ENCODE results near the gene PTRH2. TPM values are rescaled to one million over a fixed set of nuclear protein-coding genes. Genes with fewer than 3 reads are reported as not detected.

The PTRH2 gene
- total RNA-seq, 4 donors from 2014 or later, result 12.9 to 35.3 (median 27.4) TPM

DNA sequence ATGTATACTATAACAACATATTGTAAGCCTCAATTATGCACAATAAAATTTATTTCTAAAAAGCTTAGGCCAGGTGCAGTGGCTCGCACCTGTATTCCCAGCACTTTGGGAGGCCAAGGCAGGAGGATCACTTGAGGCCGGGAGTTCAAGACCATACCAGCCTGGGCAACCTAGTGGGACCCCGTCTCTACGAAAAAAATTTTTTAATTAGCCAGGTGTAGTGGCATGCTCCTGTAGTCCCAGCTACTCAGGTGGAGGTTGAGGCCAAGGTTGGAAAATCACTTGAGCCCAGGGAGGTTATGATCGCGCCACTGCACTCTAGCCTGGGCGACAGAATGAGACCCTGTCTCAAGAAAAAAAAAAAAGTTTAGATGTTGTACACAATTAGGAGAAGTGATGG, 45.7 kb upstream of the PTRH2 start:
- DNase-seq (ENCODE audit: low spot score in 2 of 2), result no peak
- Histone ChIP-seq H3K36me3 (peaks cover 0 to 4% (median 0%) of the 10 kb centered on the region in 3 donors), H3K4me1 (peaks cover 0 to 46% (median 11%) of the 10 kb centered on the region in 4 donors), H3K4me3 (no peak overlapping the region), H3K27ac (peak overlapping the region in 2 of 4 donors; percentile 72 to 81), H3K9me3 (no peaks in the 10 kb centered on the region), H3K27me3 (no peaks in the 10 kb centered on the region)
- 79% methylated on average over 7 of the region's 7 CpGs for WGBS, 2 donors
- TF ChIP-seq, protein P1, sequence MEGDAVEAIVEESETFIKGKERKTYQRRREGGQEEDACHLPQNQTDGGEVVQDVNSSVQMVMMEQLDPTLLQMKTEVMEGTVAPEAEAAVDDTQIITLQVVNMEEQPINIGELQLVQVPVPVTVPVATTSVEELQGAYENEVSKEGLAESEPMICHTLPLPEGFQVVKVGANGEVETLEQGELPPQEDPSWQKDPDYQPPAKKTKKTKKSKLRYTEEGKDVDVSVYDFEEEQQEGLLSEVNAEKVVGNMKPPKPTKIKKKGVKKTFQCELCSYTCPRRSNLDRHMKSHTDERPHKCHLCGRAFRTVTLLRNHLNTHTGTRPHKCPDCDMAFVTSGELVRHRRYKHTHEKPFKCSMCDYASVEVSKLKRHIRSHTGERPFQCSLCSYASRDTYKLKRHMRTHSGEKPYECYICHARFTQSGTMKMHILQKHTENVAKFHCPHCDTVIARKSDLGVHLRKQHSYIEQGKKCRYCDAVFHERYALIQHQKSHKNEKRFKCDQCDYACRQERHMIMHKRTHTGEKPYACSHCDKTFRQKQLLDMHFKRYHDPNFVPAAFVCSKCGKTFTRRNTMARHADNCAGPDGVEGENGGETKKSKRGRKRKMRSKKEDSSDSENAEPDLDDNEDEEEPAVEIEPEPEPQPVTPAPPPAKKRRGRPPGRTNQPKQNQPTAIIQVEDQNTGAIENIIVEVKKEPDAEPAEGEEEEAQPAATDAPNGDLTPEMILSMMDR (IDR thresholded peaks at IDR 0.05), result no peak
- no peak for TF ChIP-seq POLR2A (IDR thresholded peaks at IDR 0.05)
- no peak for TF ChIP-seq EP300 (IDR thresholded peaks at IDR 0.05)

DNA sequence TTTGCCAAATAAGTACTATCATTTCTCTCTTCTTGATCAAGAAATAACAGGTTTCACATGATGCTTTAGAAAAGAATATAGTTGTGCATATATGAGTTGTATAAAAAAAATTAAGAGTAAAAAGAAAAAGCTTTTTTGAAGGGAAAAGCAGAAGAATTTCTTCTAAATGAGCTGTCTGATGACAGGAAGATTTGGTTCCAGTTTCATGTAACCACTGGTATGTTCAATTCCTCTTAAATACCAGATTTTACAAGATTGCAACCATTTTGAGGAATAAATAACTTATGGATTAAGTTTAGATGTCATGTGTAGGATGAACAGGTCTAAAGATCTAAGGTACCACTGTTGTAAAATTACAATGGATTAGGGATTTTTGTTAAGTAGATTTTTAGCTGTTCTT, 45.2 kb upstream of the PTRH2 start:
- TF ChIP-seq, protein P1 (IDR thresholded peaks at IDR 0.05), result no peak
- TF ChIP-seq EP300 (IDR thresholded peaks at IDR 0.05), result no peak
- no peak for TF ChIP-seq POLR2A (IDR thresholded peaks at IDR 0.05)
- Histone ChIP-seq H3K27ac (peak overlapping the region in 1 of 4 donors; percentile 72), H3K27me3 (no peaks in the 10 kb centered on the region), H3K36me3 (peaks cover 0 to 3% (median 0%) of the 10 kb centered on the region in 3 donors), H3K4me1 (peaks cover 0 to 46% (median 11%) of the 10 kb centered on the region in 4 donors), H3K4me3 (no peak overlapping the region), H3K9me3 (no peaks in the 10 kb centered on the region)
- DNase-seq (ENCODE audit: low spot score in 2 of 2), result no peak

DNA sequence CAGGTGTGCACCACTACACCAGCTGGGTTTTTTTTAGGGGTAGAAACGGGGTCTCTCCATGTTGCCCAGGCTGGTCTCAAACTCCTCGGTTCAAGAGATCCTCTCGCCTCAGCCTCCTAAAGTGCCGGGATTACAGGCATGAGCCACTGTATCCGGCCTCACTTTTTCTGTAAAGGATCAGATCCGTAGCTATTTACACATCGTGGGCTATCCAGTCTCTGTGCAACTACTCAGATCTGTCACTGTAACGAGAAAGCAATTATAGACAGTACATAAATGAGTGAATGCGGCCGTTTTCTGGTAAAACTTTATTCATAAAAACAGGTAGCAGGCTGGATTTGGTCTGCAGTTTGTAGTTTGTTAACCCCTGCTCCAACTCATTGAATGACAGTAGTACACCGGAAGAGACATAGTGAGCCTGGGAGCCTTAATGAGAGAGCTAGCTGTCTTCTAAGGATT, 44.8 kb upstream of the PTRH2 start:
- 90 to 91% methylated on average over 11 of the region's 11 CpGs for WGBS, 2 donors
- H3K27me3 ChIP-seq, result no peaks in the 10 kb centered on the region

DNA sequence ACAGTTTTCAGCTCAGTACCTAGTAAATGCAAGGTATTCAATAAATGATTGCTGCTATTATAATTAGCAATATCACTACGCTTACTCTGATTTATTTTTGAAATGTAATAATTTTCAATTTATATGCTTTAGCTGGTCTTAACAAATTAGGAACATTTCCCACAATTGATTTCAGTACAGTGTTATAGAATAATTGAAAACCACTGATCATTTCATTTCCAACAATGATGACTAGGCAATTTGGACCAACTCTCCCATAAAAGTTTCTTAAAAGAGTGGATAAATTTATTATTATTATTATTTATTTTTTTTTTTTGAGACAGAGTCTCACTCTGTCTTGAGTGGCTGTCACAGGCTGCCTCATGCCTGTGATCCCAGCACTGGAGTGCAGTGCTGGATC, 41.4 kb upstream of the PTRH2 start:
- no peak for DNase-seq (ENCODE audit: low spot score in 2 of 2)
- WGBS, 2 donors, result 98 to 100% methylated on average over 1 of the region's 1 CpG
- TF ChIP-seq, protein P1 (IDR thresholded peaks at IDR 0.05), result no peak
- TF ChIP-seq POLR2A (IDR thresholded peaks at IDR 0.05), result no peak
- TF ChIP-seq EP300 (IDR thresholded peaks at IDR 0.05), result no peak

More for the DNA sequence above, 44.8 kb upstream of the PTRH2 start:
- Histone ChIP-seq H3K4me3 (no peak overlapping the region), H3K36me3 (peaks cover 0 to 3% (median 0%) of the 10 kb centered on the region in 3 donors), H3K27ac (no peak overlapping the region), H3K4me1 (peaks cover 0 to 46% (median 11%) of the 10 kb centered on the region in 4 donors), H3K9me3 (no peaks in the 10 kb centered on the region)
- no peak for DNase-seq (ENCODE audit: low spot score in 2 of 2)
- TF ChIP-seq, protein P1 (IDR thresholded peaks at IDR 0.05), result no peak
- TF ChIP-seq EP300 (IDR thresholded peaks at IDR 0.05) (no peak), POLR2A (IDR thresholded peaks at IDR 0.05) (no peak)

DNA sequence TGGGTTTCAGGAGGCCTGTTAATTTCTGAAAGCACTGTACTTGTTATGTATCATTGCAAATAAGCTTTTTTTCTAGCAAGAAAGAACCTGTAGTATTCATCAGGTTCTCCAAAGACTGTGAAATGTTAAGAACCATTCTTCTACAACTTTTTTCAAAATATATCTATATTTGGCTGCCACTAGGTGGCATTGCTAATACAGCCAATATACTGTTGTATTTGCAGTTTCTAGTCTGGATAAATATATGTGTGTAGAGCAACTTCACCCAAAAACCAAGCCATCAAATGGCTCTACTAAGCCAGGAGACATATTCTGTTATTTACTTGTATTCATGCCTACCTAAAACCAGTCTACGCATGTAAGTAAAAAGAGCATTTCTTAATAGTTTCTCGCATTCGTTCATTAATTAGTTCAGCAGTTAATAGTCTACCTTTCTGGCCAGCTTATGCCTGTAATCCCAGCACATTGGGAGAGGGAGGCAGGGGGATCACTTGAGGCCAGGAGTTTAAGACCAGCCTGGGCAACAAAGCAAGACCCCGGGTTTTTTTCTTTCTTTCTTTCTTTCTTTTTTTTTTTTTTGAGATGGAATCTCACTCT, 39.7 kb upstream of the PTRH2 start:
- TF ChIP-seq POLR2A (IDR thresholded peaks at IDR 0.05), result no peak
- TF ChIP-seq, protein P1 (IDR thresholded peaks at IDR 0.05), result peak; percentile 41 to 68 (median 58)
- peaks cover 0 to 4% (median 0%) of the 10 kb centered on the region in 4 donors for H3K4me1 ChIP-seq
- no peaks in the 10 kb centered on the region for H3K27me3 ChIP-seq
- H3K27ac ChIP-seq, result peak overlapping the region in 1 of 4 donors; percentile 15
- peaks cover 0 to 20% (median 0%) of the 10 kb centered on the region in 3 donors for H3K36me3 ChIP-seq
- DNase-seq (ENCODE audit: low spot score in 2 of 2), result no peak
- 88 to 95% methylated on average over 4 of the region's 4 CpGs for WGBS, 2 donors
- H3K4me3 ChIP-seq, result no peak overlapping the region
- H3K9me3 ChIP-seq, result peaks cover 0 to 6% (median 0%) of the 10 kb centered on the region in 4 donors

More for the DNA sequence above, 41.4 kb upstream of the PTRH2 start:
- Histone ChIP-seq H3K4me3 (no peak overlapping the region), H3K9me3 (peaks cover 0 to 5% (median 0%) of the 10 kb centered on the region in 4 donors), H3K27me3 (no peaks in the 10 kb centered on the region), H3K36me3 (peaks cover 0 to 5% (median 0%) of the 10 kb centered on the region in 3 donors), H3K4me1 (peaks cover 0 to 17% (median 0%) of the 10 kb centered on the region in 4 donors), H3K27ac (no peak overlapping the region)

Measured in tibial nerve (tissue), 4 donors.